NCI-H69 (cell line): ENCODE measurements around the gene TTPAL.

ENCODE experiments used
- DNase-seq: peaks from one replicate; lab custom pipeline; 2025; lab: John Stamatoyannopoulos, UW

The TTPAL gene

DNA sequence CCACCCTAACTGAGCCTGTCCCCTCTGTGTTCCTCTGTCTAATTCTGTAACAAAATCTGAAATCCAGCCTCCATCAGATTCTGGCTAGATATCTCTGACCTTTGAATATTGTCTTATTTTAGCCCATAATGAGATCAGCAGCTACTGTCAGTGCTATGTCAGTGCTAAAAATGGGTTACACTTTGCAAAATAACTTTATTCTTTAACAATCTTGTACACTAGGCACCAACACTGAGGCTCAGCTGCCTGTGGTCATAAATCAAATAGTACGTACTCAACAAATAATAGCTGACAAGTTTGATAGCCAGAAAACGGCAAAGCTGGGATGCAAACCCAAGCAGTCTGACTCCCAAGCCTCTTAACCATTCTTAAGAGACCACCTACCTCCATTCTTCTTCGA lies 22.1 kb downstream of the TTPAL start:
- no peak for DNase-seq

GRCh38 chr20:44500221-44500620 lies 24.5 kb downstream of the TTPAL start:
- DNase-seq = no peak

DNA sequence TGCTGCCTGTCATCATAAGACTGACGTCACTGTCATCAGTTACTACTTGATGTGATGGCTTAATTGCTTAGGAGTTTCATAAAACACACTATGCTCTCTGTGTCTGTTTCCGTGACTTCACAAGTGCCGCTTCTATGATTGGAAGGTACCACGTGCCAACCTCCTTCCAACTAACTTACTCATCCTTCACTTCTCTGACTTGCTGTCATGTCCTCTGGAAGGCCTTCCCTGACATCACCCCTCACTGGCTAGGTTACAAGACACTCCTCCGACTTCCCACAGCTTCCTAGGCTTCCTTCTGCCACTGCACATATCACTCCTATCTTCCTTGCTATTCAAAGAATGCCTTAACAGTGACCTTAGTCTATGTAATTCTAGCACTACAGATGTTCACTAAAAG lies 25.8 kb downstream of the TTPAL start:
- no peak for DNase-seq

- DNase-seq = no peak
Observed at GRCh38 chr20:44502968-44503367, 27.3 kb downstream of the TTPAL start.

DNA sequence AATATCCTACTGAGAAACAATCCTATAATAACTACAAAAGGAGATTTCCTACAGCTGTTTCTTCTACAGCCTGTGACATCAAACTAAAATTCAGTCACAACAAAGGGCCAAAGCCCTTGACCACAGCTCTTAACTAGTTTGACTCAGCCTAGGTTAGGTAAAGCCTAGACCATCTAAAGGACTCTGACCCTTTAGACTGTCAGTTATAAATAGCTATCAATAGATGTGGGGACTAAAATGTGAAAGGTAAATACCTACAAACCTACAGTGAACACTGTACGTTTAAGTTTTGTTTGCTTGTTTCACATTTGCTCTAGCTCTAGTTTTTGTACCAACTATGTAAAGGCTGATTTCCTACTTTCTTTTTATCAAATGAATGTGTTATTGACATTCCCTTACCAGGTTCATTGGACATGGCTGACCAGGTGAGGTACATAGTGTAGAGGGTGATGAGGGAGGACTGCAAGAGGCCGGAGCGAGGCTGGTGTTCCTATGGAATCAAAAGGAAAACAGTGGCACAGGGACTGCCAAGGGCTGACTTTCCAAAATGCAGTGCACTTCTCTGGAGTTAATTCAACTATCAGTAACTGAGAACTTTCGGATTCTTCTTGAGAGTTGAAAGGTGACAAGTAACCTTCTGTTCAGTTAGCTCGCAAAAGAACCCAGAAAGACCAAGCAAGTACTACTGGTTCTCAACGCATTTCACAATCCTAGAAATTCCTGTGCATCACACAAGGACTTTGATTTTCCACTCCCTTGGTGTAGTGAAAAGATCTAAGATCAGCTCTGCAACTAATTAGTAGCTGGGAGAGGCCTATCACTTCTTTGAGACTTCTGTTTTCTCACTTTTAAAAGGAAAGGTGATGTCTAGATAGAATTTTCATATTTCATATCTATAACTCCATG lies 29.0 kb downstream of the TTPAL start:
- no peak for DNase-seq

DNA sequence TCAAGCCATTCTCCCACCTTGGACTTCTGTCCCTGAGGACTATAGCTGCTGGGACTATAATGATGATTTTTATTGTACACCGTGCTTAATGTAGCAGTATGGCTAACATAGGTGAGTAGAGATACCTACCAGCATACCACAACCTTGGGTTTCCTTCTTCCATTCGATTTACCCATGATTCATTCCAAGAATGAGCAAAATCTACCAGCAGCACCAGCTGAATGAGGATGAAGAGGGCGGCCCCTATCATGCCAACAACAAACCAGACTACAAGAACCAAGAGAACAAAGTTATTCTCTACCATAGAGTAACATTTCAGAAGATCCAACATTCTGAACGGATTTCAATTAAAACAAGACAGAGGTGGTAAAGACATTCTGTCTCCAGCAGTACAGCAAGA lies 34.1 kb downstream of the TTPAL start:
- DNase-seq = no peak

DNA sequence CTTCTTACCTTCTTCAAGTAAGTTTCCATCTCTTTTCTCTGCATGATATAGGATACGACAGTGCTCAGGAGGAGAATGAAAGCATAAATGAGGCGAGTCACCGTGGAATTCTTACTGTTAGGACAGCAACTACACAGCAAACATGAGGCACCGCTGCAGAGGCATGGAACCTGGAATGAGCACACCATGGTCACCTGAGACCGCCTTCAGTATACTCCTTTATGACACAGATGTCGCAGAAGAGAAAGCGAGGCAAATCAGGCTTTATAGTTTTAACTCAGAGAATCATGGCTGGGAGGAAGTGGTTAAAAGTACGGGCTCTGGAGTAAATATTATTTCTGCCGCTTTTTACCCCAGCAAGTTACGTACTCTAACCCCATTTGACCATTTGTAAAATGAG lies 38.2 kb downstream of the TTPAL start:
- no peak for DNase-seq

- no peak for DNase-seq
Observed at GRCh38 chr20:44516491-44516890, 40.8 kb downstream of the TTPAL start.

GRCh38 chr20:44517454-44517853 lies 41.8 kb downstream of the TTPAL start:
- no peak for DNase-seq

GRCh38 chr20:44518248-44518647 lies 42.6 kb downstream of the TTPAL start:
- DNase-seq = no peak

GRCh38 chr20:44520881-44521280 lies 45.2 kb downstream of the TTPAL start:
- no peak for DNase-seq

DNA sequence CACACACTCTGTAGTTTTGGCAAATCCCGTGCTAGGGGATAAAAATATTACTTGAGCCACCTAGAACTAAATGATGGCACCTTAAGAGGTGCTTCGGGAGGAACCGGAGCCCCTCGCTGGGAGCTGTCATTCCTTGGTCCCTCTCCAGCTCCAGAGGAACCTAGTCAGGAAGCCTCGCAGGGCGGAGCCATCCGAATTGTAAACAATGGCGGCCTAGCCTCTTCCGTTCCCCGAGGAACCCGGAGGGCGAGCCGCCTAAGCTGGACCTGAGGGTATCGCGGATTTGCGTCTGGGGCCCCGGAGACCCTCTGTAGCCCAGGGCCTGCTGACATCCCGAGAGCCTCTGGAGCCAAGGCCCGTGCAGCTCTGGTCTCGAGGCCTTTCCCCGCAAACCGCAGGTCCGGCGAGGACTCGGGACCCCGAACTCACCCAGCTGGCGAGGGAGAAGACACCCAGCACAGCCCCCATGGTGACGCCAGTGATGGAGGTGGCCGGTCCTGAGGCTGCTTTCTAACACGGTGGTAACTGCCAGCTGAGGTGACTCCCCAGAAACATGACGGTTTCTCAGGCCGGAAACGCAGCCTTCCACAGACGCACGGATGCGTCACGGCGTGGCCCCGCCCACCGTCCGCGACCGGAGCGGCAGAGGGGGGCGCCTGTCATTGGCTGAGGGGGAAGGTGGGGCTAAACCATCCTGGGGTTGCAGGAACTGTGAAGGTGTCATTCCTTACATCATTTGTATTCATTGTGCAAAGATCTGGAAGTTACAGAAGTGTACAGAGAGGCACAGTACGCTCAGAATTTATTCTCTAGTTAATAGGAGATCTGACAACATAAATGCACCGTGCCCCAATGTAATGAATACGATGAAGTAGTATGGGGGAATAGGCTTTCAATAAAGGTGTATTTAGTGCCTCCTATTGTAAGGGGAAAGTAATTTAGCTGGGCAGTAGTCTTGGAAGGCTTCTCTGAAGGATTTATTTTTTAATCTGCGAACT lies 46.1 kb downstream of the TTPAL start, which contains the start of gene SERINC3:
SERINC3 (minus strand) TSS at position 587 of the 998 bp plus-strand sequence; CDS start at position 468, 119 bp downstream.
- peak; percentile 90 for DNase-seq

DNA sequence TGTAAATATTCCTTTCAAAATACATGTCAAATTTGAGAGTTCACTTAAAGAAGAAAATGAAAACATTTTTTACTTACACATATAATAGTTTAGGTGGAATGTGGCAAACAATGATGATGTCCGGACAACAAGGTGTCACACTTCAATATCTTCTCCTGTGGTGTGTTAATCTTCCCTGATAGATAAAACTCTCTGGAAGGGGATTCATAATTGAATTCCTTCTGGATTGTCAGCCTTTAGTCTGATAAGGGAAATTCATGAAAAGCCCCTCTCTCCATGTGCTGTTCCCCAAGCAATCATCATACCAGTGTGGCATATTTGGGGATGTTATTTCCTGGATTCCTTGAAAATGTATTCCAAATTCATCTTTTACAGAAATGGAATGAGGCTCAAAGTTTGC lies 47.2 kb downstream of the TTPAL start:
- DNase-seq = no peak

- no peak for DNase-seq
Observed at GRCh38 chr20:44523746-44524145, 48.1 kb downstream of the TTPAL start.

- DNase-seq = no peak
Observed at GRCh38 chr20:44526129-44526528, 50.5 kb downstream of the TTPAL start.

DNA sequence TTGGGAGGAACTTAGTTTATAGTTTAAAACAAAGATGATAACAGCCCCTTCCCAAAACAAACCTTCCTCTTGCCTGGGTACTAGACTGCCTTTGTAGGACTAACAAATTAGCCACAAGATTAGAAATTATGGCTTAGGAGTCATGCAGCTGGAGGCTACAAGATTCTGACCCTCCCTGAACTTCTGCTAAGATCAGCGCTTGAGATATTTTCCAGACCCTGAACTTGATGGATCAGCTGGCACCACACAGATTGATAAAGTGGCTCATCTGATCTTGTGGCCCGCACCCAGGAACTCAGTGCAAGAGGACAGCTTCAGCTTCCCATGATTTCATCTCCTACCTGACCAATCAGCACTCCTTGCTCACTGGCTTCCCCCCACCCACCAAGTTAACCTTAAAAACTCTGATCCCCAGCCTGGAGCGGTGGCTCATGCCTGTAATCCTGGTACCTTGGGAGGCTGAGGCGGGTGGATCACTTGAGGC lies 52.1 kb downstream of the TTPAL start:
- DNase-seq = no peak

- DNase-seq = no peak
Observed at GRCh38 chr20:44528309-44528708, 52.6 kb downstream of the TTPAL start.

GRCh38 chr20:44532259-44532980 lies 56.7 kb downstream of the TTPAL start:
- DNase-seq = no peak

GRCh38 chr20:44532981-44533331 lies 57.3 kb downstream of the TTPAL start:
- no peak for DNase-seq

DNA sequence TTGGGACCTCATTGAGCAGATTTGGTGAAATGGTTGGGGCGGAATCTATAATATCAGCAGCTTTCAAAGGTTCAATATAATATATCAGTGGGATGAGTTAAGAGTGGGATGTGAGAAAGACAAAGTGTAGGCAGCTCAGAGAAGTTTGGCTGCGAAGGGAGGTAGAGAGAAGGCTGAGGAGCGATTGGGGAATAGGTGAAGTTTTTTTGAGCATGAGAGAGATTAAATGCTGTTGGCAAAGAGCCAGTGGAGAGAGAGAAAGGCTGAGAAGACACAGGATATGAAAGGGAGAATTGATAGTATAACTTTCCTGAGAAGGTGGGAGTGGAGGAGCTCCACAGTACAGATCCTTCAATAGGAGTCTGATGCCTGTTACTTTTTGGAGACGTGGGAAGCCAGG lies 58.3 kb downstream of the TTPAL start:
- DNase-seq = no peak

DNA sequence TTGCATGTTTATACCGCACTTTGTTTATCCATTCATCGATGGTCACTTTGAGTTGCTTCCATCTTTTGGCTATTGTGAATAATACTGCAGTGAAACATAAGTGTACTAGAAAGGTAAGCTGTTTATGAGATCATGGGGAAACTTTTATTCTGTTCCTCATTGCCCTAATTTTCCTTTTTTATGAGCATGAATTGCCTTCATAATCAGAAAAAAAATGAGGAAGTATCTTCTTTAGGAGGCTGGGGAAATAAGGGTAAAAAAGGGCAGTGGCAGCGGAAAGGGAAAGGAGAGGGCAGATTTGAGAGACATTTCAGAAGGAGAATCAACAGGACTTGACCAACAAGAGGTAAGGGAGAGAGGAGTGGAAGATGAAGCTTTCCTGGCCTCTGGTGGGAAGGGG lies 60.5 kb downstream of the TTPAL start:
- DNase-seq = no peak

DNA sequence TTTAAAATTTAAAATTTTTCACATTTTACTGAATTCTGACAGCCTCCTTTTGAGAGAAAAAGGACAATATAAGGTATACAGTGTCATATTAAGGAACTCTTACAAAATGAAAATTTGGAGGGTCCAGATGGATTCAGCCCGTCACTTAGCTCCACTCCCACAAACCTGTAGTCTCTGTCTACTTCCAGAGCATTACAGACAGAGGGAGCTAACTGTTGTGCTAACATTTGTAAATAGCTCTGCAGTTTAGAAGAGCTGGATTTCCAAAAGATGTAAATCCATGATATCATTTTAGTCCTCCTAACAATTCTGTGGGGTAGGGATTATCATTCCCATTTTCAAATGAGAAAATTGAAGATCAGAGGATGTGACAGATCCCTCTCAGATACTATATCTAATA lies 62.3 kb downstream of the TTPAL start:
- DNase-seq = no peak
